ENCODE data around the gene RAD52.

DNA sequence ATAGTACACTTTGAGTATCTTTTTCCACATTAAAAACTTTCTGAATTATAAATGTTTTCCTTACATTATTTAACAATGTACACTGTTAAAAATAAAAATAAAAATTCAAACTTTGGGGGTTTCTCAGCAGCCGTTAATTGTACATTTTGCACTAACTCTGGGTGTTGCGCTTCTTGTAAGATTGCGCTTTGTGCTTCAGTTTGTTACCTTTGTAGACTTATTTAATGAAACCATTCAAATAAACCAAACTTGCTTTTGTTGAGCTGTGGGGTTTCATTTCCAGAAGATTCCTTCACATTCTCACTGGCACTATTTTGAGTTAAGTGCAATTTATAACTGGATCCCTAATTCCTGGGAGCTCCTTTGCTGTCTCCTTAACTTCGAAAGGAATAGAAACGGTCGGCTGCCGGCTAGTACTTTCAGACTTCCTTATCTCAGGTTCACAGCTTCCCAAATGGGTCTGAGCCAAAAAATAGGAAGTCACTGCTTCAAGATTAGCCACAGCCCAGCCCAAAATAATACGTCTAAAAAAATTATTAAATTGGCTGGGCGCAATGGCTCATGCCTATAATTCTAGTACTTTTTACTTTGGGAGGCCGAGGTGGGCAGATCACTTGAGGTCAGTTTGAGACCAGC, 38.2 kb downstream of the RAD52 start:
- TF ChIP-seq EZH2 (IDR thresholded peaks at IDR 0.05; ENCODE audit: low read length, unreplicated experiment), result no peak
- TF ChIP-seq, protein P1, sequence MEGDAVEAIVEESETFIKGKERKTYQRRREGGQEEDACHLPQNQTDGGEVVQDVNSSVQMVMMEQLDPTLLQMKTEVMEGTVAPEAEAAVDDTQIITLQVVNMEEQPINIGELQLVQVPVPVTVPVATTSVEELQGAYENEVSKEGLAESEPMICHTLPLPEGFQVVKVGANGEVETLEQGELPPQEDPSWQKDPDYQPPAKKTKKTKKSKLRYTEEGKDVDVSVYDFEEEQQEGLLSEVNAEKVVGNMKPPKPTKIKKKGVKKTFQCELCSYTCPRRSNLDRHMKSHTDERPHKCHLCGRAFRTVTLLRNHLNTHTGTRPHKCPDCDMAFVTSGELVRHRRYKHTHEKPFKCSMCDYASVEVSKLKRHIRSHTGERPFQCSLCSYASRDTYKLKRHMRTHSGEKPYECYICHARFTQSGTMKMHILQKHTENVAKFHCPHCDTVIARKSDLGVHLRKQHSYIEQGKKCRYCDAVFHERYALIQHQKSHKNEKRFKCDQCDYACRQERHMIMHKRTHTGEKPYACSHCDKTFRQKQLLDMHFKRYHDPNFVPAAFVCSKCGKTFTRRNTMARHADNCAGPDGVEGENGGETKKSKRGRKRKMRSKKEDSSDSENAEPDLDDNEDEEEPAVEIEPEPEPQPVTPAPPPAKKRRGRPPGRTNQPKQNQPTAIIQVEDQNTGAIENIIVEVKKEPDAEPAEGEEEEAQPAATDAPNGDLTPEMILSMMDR (conservative IDR thresholded peaks at IDR 0.05; ENCODE audit: low read depth, low read length), result no peak
- TF ChIP-seq EZH2phosphoT487 (IDR thresholded peaks at IDR 0.05; ENCODE audit: borderline replicate concordance, low read length), result no peak
